GM12878 (cell line): ENCODE results near the gene SLC6A17. TPM values are rescaled to one million over a fixed set of nuclear protein-coding genes. Genes with fewer than 3 reads are reported as not detected.

ENCODE experiments used
- ASH2L ChIP-seq: fragments of 300-600, 200-600 bp; sonication (generic); IDR thresholded peaks from 2 replicates; pipeline ENCODE4 v1.6.1; 2017; ENCODE audit warnings: low read depth, mild to moderate bottlenecking, borderline replicate concordance
- CHD2 ChIP-seq: IDR thresholded peaks from 2 replicates; pipeline ENCODE4 v1.6.1; 2011; ENCODE audit warnings: low read depth, low read length, improper control_type of control experiment, borderline replicate concordance
- ELK1 ChIP-seq: IDR thresholded peaks from 2 replicates; pipeline ENCODE4 v1.6.1; 2012; ENCODE audit warnings: low read depth, low read length, improper control_type of control experiment
- HDAC2 ChIP-seq: fragments of 200-600 bp; sonication (generic); IDR thresholded peaks from 2 replicates; pipeline ENCODE4 v1.6.1; 2017
- RCOR1 ChIP-seq: conservative IDR thresholded peaks from 2 replicates; pipeline ENCODE4 v1.6.1; 2012; ENCODE audit warnings: low read depth, low read length, improper control_type of control experiment
- REST ChIP-seq: IDR thresholded peaks from 2 replicates; pipeline ENCODE4 v1.6.1; 2012; ENCODE audit warnings: mild to moderate bottlenecking, low read depth, low read length
- RFX5 ChIP-seq: IDR thresholded peaks from 2 replicates; pipeline ENCODE4 v1.6.1; 2011; ENCODE audit warnings: low read depth, low read length, improper control_type of control experiment
- STAT1 ChIP-seq: fragments of 450-650 bp; conservative IDR thresholded peaks from 2 replicates; pipeline ENCODE4 v1.6.1; 2014; ENCODE audit warnings: antibody characterized with exemption, mild to moderate bottlenecking
- TAF1 ChIP-seq: IDR thresholded peaks from 2 replicates; pipeline ENCODE4 v1.6.1; 2011; ENCODE audit warnings: mild to moderate bottlenecking, low read depth, low read length, borderline replicate concordance
- ZZZ3 ChIP-seq: IDR thresholded peaks from 2 replicates; pipeline ENCODE4 v1.6.1; 2011; ENCODE audit warnings: low read depth; ENCODE audit not compliant: control insufficient read depth, insufficient read length
- polyA plus RNA-seq, 11 experiments: library from polyadenylated mRNA; depleted of rRNA in 4 of 11; unstranded in 6 of 11; stranded (reverse) in 5 of 11; fragments of >200 nt; fragmentation: Nextera tagmentation in 4 of 11; fragmentation: Illumina TruSeq in 1 of 11; extraction: Ambion mirVana in 4 of 11; extraction: Trizol in 1 of 11; gene quantifications; 1 replicate in 1 of 11; 2 replicates in 10 of 11; pipeline versions ENCODE4 v1.2.1 to v1.2.3, GENCODE V29; 2011 to 2016; ENCODE audit warnings: inconsistent platforms in 2 of 11, missing spikeins in 2 of 11, low read depth in 1 of 11
- total RNA-seq, 4 experiments: library from RNA; depleted of rRNA in 3 of 4; stranded (reverse); fragments of >200 nt in 3 of 4; fragmentation: Illumina TruSeq in 1 of 4; extraction: Trizol in 1 of 4; gene quantifications; 2 replicates each; pipeline versions ENCODE4 v1.2.1 to v1.2.3, GENCODE V29; 2013 to 2021
- TF ChIP-seq, protein P1 (sequence below): fragments of 450-650 bp; IDR thresholded peaks from 2 replicates; pipeline ENCODE4 v1.6.1; 2016; ENCODE audit warnings: mild to moderate bottlenecking, moderate library complexity, borderline replicate concordance

Gene SLC6A17
- total and polyA plus RNA-seq, 10 of the 15 experiments (the other 5 are each of a cell fraction or from before 2014, with no cell fraction given), result not detected

GRCh38 chr1:110160538-110161100 lies 10.3 kb downstream of the SLC6A17 start (continued):
- TF ChIP-seq REST, result no peak
- TF ChIP-seq RCOR1, result no peak
- no peak for TF ChIP-seq ELK1
- TF ChIP-seq TAF1, result no peak
- TF ChIP-seq ZZZ3, result no peak
- TF ChIP-seq ASH2L, result no peak
- TF ChIP-seq STAT1, result no peak
- TF ChIP-seq RFX5, result no peak
- TF ChIP-seq, protein P1, sequence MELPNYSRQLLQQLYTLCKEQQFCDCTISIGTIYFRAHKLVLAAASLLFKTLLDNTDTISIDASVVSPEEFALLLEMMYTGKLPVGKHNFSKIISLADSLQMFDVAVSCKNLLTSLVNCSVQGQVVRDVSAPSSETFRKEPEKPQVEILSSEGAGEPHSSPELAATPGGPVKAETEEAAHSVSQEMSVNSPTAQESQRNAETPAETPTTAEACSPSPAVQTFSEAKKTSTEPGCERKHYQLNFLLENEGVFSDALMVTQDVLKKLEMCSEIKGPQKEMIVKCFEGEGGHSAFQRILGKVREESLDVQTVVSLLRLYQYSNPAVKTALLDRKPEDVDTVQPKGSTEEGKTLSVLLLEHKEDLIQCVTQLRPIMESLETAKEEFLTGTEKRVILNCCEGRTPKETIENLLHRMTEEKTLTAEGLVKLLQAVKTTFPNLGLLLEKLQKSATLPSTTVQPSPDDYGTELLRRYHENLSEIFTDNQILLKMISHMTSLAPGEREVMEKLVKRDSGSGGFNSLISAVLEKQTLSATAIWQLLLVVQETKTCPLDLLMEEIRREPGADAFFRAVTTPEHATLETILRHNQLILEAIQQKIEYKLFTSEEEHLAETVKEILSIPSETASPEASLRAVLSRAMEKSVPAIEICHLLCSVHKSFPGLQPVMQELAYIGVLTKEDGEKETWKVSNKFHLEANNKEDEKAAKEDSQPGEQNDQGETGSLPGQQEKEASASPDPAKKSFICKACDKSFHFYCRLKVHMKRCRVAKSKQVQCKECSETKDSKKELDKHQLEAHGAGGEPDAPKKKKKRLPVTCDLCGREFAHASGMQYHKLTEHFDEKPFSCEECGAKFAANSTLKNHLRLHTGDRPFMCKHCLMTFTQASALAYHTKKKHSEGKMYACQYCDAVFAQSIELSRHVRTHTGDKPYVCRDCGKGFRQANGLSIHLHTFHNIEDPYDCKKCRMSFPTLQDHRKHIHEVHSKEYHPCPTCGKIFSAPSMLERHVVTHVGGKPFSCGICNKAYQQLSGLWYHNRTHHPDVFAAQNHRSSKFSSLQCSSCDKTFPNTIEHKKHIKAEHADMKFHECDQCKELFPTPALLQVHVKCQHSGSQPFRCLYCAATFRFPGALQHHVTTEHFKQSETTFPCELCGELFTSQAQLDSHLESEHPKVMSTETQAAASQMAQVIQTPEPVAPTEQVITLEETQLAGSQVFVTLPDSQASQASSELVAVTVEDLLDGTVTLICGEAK, result no peak
- TF ChIP-seq HDAC2, result no peak
- no peak for TF ChIP-seq CHD2
